Ishikawa (cell line): Measurements from ENCODE around the gene CALHM4.

Experiments
- EGR1 ChIP-seq: IDR thresholded peaks from 2 replicates; pipeline ENCODE4 v1.6.1; 2012
- EP300 ChIP-seq: IDR thresholded peaks from 2 replicates; pipeline ENCODE4 v1.6.1; 2012; ENCODE audit warnings: borderline replicate concordance
- FOXM1 ChIP-seq: IDR thresholded peaks from 2 replicates; pipeline ENCODE4 v1.6.1; 2012; ENCODE audit warnings: low read depth, borderline replicate concordance
- NFIC ChIP-seq: IDR thresholded peaks from 2 replicates; pipeline ENCODE4 v1.6.1; 2012
- RAD21 ChIP-seq: IDR thresholded peaks from 2 replicates; pipeline ENCODE4 v1.6.1; 2012; ENCODE audit warnings: low read depth
- REST ChIP-seq: IDR thresholded peaks from 2 replicates; pipeline ENCODE4 v1.6.1; 2012; ENCODE audit warnings: low read depth, mild to moderate bottlenecking
- ZBTB7A ChIP-seq: IDR thresholded peaks from 2 replicates; pipeline ENCODE4 v1.6.1; 2012; ENCODE audit warnings: low read depth
- TF ChIP-seq, protein P1 (sequence below): IDR thresholded peaks from 2 replicates; pipeline ENCODE4 v1.6.1; 2012

GRCh38 chr6:116557893-116558292, 4.3 kb downstream of the CALHM4 start:
- TF ChIP-seq, protein P1, sequence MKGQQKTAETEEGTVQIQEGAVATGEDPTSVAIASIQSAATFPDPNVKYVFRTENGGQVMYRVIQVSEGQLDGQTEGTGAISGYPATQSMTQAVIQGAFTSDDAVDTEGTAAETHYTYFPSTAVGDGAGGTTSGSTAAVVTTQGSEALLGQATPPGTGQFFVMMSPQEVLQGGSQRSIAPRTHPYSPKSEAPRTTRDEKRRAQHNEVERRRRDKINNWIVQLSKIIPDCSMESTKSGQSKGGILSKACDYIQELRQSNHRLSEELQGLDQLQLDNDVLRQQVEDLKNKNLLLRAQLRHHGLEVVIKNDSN = no peak
- no peak for TF ChIP-seq EP300
- TF ChIP-seq NFIC = no peak
- TF ChIP-seq REST = no peak
- TF ChIP-seq EGR1 = no peak
- no peak for TF ChIP-seq RAD21
- TF ChIP-seq ZBTB7A = no peak
- no peak for TF ChIP-seq FOXM1
